HT-29 (cell line): ENCODE data around the gene STX3. TPM values are rescaled to one million over a fixed set of nuclear protein-coding genes. Genes with fewer than 3 reads are reported as not detected.

Experiments used
- DNase-seq: peaks from one replicate; pipeline ENCODE4 v3.0.0-alpha.2; 2015; ENCODE audit warnings: low spot score
- total RNA-seq: library from RNA; depleted of rRNA; stranded (reverse); fragments of >200 nt; shearing (Covaris generic); gene quantifications from 2 replicates; pipeline ENCODE4 v1.2.3, GENCODE V29; 2014; rRNA removed

The STX3 gene
- 80.6 and 86.5 TPM in 2 replicates for total RNA-seq

GRCh38 chr11:59754859-59755700, at the start of gene STX3:
Gene STX3 (plus strand): TSS chr11:59755376. CDS start chr11:59755606, 230 bp downstream.
- DNase-seq: peak; percentile 85

DNA sequence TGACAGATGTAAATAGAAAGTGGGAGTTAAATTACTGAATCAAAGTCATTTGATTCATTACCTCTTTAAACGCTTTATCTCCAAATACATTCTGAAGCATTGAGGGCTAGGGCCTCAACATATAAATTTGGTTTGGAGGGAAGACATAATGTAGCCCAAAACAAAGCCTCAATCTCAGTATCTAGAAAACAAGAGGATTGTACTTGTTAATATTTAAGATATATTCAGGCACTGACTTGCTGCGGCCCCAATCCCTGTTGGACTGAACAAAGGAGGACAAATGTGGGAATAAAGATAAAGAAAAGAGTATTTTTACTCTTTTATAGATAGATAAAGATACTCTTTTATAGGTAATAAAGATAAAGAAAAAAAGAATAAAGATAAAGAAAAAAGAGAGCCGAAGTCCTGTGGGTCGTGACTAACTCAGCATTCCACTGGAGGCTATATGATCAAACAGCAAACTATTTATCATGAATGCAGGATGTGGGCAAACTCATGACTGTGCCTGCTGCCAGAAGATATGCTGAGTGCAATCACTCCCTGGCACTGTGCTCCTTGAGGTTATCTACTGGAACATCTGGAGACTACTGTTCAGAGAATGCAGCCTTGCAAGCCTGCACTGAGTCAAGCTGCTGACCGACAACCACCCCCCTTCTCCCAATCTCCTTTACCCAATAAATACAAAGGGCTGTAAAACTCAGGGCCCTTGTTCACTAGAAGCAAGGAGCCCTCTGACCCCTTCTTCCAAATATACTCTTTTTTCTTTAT, 48.5 kb upstream of the STX3 start:
- peak; percentile 82 for DNase-seq

DNA sequence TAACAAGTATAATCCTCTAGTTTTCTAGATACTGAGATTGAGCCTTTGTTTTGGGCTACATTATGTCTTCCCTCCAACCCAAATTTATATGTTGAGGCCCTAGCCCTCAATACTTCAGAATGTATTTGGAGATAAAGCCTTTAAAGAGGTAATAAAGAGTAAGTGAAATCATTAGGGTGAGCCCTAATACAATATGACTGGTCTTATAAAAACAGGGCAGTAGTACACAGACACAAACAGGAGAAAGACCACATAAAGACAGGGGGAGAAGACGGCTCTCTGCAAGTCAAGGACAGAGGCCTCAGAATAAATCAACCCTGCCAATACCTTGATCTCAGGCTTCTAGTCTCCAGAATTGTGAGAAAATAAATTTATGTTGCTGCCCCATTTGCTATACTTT, 47.8 kb upstream of the STX3 start:
- no peak for DNase-seq

DNA sequence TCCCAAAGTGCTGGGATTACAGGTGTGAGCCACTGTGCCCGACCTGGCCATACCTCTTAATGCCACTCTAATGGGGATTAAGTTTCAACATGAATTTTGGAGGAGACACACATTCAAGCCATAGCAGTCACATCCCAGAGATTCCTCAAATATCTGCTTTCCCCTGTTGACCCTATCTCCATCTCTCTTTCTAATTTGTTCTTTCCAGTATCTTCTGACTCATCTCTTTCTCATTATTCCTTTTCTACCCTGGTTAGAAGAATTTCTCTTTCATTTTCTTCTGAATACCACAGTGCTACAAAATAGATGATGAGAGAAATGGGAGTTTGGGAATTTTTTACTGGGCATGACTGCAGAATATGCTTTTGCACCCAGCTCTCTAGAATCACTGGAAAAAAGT, 46.6 kb upstream of the STX3 start:
- DNase-seq: no peak

- DNase-seq: no peak
These were observed 44.9 kb upstream of the STX3 start for GRCh38 chr11:59710136-59710847.

GRCh38 chr11:59713745-59714144, 41.4 kb upstream of the STX3 start, which contains the start of gene OR10V1:
Gene OR10V1 (minus strand): TSS chr11:59713845. CDS start chr11:59713845, 0 bp downstream.
- DNase-seq: no peak

- DNase-seq: no peak
These were observed 39.1 kb upstream of the STX3 start for GRCh38 chr11:59716051-59716450.

DNA sequence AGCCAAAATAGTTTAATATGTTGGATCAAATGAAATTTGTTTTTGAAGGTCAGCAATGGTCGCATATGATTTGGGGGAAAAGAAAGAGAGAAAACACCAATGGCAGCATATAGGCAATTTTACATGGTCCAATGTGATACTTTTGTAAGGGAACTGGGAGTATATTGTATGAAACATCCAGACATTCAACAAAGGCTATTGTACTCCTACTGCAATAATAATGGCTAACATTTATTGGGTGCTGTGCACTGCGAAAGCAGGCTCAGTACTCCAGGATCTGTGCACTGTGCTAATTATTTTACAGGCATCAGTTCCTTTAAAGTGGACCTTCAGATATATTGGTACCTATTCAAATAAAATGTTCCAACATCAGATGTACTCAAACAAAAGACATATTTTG, 35.6 kb upstream of the STX3 start:
- DNase-seq: no peak

DNA sequence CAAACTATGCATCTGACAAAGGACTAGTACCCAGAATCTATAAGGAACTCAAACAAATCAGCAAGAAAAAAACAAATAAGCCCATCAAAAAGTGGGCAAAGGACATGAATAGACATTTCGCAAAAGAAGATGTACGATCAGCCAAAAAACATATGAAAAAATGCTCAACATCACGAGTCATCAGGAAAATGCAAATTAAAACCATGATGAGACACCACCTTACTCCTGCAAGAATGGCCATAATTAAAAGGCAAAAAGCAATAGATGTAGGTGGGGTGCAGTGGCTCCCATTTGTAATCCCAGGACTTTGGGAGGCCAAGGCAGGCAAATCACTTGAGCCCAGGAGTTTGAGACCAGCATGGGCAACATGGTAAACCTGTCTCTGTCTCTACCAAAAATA, 31.1 kb upstream of the STX3 start:
- no peak for DNase-seq

DNA sequence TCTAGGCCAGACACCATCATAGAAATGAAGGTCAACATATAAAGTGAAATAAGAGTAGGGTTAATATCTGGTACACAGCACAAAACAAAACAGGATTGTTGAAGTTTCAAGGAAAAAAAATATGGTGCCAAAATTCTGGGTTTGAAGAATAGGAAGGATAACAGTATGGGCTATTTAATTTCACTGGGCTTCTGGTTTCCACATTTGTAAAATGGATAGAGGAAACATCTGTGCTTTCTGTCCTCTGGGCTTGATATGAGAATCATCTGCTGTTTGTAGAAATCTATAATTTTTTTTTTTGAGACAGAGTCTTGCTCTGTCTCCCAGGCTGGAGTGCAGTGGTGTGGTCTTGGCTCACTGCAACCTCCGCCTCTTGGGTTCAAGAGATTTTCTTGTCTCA, 27.8 kb upstream of the STX3 start:
- no peak for DNase-seq

DNA sequence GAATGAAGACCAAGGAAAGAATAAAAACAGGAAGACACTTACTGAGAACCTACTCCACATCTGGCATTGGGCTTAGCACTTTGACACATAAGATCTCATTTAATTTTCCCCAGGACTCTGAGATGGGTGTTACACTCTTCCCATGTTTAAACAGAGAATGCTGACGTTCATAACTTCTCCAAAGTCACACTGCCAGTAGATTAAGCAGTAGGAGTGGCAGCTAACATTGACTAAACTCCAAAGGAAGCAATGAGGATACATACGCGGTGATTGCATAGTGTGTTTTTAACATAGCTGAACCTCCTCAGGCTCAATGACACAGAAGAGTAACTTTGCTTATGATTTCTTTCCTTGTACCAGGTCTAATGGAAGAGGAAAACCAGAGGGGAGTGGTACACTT, 27.0 kb upstream of the STX3 start:
- DNase-seq: no peak

DNA sequence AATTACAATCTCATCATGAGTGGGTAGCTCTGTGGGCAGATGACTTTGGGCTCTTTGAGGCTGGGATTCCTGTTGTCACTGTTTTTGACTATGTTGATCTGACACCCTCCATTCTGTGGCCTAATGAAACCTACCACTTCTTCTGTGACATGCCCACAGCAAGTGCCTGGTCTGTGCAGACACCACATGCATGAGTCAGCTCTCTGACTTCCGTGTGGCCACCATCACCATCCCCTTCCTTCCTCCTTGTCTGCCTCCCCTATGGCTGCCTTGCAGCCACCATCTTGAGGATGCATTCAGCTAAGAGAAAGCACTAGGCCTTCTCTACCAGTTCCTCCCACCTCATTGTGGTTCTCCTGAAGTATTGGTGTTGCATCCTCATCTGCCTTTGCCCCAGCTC, 26.3 kb upstream of the STX3 start:
- DNase-seq: no peak

DNA sequence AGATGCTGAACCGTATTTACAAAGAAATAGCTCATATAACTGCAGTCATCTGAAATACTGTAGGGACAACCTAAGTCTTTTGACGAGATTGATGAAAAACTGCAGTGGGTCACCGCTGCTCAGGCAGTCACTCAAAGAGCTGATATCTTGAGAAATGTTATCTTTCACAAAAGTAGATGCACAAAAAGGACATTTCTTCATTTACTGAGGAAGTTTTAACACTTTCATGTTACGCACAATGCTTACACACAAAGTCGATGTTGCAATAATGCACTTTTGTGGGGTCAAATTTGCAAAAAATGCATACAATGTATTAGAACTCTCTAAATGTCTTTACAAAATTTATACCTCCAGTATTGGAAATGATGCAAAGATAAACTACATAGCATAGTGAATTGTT, 25.3 kb upstream of the STX3 start:
- no peak for DNase-seq

DNA sequence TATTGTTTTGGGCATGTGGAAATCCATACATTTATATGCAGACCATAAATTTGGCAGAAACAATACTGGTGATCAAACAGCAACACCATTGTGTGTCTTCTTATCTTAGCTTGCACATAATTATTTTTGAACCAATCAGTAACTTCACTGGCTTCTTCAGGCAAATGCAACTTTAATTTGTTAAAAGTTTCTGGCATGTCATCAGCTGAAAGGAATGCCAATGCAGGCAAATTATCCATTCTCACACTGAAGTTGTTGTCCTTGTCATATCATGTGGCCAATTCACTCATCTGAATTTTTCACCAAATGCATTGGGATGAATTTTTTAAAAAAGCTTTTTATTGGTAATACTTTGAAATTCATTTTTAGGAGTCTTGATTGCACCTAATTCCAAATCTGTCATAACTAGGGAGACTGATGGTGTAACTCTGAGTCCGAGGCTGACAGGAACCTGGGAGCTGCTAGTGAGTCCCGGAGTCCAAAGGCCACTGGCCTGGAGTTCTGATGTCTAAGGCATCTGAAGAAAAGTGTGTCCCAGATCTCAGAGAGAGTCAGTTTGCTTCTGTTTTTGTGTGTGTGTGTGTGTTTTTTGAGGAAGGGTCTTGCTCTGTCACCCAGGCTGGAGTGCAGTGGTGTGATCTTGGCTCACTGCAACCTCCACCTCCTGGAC, 24.1 kb upstream of the STX3 start:
- no peak for DNase-seq

- DNase-seq: no peak
These were observed 9.1 kb upstream of the STX3 start for GRCh38 chr11:59746111-59746510.

- peak; percentile 94 for DNase-seq
These were observed 1.3 kb upstream of the STX3 start for GRCh38 chr11:59753650-59754493.

- no peak for DNase-seq
These were observed 700 bp upstream of the STX3 start for GRCh38 chr11:59754494-59754858.

- DNase-seq: peak; percentile 89
These were observed 753 bp downstream of the STX3 start for GRCh38 chr11:59755701-59756557.

GRCh38 chr11:59756558-59756840, 1.3 kb downstream of the STX3 start:
- no peak for DNase-seq

GRCh38 chr11:59756845-59757244, 1.7 kb downstream of the STX3 start:
- DNase-seq: peak; percentile 79
